Stimulated activated CD8-positive, alpha-beta memory T cell treated with anti-CD3 and anti-CD28 coated beads, Interleukin-15, amount 100 ng/mL, for 48 hours (primary cell): ENCODE measurements around the gene TBPL1.
"Not testable (repeated sequence)": the region's sequence is repeated elsewhere in the genome, so short reads cannot be mapped to it uniquely, and the experiment has no call there.

Source experiments
- DNase-seq, 2 donors: peaks; one replicate each; pipeline ENCODE4 v3.0.0-alpha.2; 2020; ENCODE audit warnings: low read depth in 2 of 2

TBPL1 gene

DNA sequence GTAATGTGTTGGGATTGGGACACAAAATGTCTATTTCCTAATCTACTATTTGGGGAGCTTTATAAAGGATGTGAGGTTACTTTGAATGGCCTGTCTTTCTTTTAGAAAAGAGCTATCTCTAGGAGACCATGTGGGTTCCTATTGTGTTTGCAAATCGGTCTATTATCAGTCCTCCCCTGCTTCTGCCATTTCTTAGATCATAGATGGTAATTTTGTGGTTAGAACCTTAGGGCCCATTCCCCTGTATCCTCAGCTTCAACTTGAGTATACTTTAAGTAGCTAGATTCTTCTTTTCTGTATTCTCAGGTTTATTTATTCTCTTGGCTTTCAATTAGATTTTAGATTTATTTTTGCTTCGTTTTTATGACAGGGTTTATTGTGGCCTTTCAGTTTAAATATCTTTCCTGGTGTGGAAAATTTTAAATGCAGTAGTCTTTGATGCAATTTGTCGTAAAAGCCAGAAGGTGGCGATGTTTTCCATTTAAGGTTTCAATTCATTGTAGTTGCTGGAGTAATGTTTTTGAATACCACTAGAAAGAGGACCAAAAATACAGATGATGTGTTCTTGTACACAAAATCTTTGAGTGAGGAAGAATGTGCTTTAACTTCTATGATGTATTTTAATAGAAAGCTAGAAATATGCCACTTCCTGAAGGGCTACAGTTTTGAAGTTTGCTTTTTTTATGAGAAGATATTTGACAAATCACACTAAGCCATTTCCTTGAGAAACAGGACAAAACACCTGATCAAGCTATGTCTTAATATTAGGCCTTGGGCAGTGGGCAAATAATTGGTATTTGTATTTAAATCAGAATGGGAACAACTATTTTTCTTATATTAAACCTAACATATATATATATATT, 20.3 kb downstream of the TBPL1 start:
- DNase-seq, result no peak

GRCh38 chr6:133977983-133978895, 25.2 kb downstream of the TBPL1 start:
- DNase-seq, result no peak

DNA sequence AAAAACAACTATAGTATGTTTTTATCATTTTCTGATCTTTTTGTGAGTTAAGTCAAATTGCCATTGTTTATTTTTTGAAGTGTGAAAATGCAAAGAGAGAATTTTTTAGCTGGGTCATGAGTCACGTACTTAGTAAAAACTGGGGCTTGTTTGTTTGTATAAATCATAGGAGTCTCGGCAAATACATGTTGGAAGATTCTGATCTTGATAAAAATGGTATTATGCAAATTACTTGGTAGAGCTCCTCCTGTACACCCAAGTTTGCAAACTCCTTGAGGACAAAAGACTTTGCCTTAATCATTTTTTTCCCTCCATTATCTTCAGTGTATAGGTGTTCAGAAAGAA, 25.8 kb downstream of the TBPL1 start:
- no peak for DNase-seq

DNA sequence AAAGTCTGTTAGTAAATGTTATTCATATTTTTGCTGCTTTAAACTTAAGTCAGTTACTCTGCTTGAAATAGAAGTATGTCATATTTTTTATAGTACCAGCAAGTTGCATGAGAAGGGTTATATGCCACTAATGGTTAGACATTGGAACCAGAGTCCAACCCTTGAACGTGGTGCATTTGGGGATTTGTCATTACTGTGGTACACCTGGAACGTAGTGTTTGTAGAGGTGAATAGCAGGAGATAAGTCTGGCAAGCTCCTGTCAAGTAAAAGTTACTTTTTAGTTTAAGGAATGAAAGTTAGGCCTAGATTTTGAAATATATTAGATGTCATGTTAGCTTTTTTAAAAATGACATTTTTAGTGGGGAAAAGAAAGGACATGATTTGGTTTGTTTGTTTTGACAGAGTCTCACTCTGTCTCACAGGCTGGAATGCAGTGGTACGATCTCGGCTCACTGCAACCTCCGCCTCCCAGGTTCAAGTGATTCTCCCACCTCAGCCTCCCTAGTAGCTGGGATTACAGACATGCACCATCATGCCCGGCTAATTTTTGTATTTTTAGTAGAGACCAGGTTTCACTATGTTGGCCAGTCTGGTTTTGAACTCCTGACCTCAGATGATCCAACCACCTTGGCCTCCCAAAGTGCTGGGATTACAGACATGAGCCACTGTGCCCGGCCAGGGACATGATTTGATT, 26.4 kb downstream of the TBPL1 start:
- not testable (repeated sequence) for DNase-seq

DNA sequence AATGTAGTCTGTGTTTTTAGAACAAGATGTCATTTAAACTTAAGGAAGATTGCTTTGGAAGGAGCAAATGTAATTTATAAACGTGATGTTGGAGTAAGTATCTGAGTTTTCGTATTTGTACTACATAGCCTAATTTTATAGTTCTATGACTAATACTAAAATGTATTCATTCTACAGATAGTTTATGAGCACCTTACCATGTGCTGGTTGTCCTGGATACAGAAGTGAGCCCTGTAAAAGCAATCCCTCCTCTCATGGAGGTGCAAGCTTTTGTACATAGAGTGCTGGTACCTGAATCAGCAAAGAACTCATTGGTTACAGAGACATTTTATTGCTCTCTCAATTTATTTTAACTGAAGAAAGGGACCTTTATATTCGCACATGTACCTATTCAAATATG, 27.1 kb downstream of the TBPL1 start:
- DNase-seq, result no peak

DNA sequence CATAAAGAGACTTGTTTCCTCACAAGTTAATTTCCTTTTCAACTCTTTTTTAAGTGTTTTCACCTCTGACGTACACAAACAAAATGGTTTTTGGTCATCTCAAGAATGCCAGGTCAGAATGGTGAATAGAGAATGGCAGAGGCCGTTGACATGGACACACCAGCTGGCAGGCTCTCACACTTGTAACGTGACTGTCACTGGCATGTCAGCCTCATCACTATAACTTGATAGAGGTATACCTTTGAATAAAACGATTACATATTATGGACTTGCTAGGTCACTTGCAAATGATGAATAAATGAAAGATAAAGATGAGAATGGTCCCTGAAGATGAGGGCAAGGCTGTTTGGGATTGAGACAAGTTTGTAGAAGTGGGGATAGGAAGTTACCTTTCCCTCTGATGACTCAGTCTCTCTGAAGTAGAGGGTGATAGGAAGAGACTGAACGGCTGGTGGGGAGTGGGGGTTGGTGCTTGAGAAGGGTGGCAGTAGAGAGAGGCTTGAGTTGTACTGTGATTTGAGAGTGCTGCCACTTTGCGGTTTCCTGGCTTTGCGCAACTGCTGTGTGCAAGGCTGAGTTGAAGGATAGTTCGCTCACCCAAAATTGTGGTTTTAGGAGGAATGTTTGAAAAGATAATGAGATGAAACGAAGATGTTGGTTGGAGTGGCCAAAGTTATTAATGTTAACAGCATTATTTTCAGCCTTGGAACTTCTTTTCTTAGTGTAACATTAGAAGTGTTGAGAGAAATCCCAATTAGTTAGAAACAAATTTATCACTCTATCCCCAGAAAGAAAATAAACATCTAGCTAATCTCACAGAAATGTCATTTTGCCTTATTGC, 30.3 kb downstream of the TBPL1 start:
- peak; percentile 35 to 39 for DNase-seq

- no peak for DNase-seq
These were observed 32.9 kb downstream of the TBPL1 start for GRCh38 chr6:133985970-133986369.

DNA sequence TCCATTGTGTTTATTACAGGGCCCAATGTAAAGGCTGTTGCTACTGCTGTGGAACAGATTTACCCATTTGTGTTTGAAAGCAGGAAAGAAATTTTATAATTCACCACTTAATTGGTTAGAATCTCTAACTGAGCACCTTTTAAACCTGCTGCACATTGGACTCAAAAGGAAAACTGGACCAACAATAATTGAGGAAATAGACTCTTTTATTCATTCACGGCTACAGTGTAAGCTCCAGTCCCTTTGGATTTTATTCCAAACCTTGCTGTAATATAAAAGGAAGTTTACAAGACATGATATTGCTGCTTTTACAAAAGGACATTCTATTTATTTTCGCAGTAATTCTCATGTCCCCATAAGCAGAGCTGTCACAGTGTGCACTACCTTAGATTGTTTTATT, 33.9 kb downstream of the TBPL1 start:
- DNase-seq, result no peak

- DNase-seq, result no peak
These were observed 36.5 kb downstream of the TBPL1 start for GRCh38 chr6:133989525-133989924.

DNA sequence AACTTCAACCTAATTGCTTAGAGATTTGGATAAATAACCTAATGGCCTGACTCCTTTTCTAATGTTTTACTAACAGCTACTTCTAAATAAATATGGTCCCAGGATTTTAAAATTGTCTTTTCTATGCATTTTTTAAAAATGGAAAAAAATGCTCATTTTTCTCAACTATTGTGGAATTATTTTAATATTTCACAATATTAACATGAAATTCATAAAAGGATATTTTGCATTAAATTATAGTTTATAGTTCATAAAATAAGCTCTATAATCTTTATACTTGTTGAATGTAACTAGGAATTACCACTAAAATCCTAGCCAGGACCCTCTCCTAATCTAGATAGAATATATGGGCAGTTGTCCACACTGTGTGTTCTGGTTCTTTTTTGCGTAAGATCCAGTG, 37.3 kb downstream of the TBPL1 start:
- no peak for DNase-seq

DNA sequence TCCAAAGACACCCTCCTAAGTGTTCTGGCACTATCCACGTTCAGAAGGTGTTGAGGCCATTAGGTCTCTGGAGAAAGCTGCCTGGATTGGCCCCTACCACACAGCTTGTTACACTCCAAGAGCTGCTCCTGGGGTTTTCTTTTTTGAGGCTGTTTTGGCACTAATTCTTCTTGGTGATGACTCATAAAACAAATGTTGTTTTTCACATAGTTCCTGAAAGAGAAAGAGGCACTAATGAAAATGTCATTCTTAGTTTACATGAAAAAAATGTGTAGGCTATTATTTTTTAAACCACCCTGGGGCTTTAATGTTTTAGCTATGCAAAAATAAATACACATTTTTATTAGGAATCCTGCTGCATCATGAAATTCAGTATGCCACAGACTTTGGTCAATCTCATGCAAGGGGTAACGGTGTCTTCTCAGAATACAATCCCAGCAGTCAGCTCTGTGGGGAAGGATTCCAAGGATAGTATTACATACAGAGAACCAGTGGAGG, 38.1 kb downstream of the TBPL1 start:
- no peak for DNase-seq

- no peak for DNase-seq
These were observed 40.1 kb downstream of the TBPL1 start for GRCh38 chr6:133992992-133993680.

- no peak for DNase-seq
These were observed 42.3 kb downstream of the TBPL1 start for GRCh38 chr6:133995296-133995695.

DNA sequence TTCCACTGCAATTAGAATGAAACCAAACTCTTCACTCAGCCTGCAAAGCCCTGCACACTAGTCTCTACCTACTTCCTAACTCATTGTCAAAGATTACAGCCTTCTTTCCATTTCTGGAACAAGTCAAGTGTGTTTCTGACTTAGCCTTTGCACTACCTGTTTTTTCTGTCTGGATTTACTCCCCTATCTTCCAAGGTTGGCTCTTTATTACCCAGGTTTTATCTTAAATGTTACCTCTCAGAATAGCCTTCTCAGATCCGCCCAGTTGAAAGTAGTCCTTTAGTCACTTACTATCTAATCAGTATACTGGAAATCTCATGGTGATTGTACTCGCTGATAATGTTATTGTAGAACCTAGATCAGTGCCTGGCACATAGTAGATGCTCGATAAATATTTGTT, 42.7 kb downstream of the TBPL1 start:
- DNase-seq, result no peak

- DNase-seq, result no peak
These were observed 44.2 kb downstream of the TBPL1 start for GRCh38 chr6:133997267-133997666.

GRCh38 chr6:133999305-133999704, 46.3 kb downstream of the TBPL1 start:
- no peak for DNase-seq

DNA sequence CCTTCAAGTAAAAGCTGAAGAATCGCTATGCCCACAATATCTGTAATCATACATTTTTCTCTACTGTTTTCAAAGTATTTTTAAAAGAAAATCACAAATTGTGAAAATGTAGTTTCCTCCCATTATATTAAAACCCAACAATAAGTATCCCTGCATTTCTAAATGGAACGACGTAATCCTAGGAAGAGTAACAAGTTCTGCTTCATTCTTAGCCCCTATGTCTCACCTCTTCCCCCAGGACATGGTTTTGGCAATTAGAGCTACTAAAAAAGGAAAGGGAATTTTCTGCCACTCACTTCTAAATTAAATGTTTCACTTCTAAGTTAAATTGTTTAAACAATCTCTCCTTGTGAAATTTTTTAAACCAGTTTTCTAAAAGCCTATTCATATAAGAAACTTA, 47.4 kb downstream of the TBPL1 start:
- DNase-seq, result no peak

GRCh38 chr6:134002821-134003220, 49.8 kb downstream of the TBPL1 start:
- DNase-seq, result no peak

- DNase-seq, result no peak
These were observed 50.5 kb downstream of the TBPL1 start for GRCh38 chr6:134003542-134003951.

GRCh38 chr6:134004714-134005113, 51.7 kb downstream of the TBPL1 start:
- DNase-seq, result no peak

GRCh38 chr6:134005800-134006199, 52.8 kb downstream of the TBPL1 start:
- no peak for DNase-seq
